Measurements from ENCODE around the gene ACTL8. TPM values are rescaled to one million over a fixed set of nuclear protein-coding genes. Genes with fewer than 3 reads are reported as not detected.

The ACTL8 gene, protein sequence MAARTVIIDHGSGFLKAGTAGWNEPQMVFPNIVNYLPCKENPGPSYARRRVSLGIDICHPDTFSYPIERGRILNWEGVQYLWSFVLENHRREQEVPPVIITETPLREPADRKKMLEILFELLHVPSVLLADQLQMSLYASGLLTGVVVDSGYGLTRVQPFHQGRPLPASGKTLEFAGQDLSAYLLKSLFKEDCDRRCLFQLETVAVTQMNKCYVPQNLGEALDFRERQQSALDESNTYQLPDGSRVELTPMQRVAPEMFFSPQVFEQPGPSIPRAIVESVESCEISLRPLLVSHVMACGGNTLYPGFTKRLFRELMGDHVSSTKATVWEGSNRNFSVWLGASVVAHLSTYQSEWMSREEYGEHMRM
- under 1 TPM in 2 of 4 donors, not detected in 2; 0.03 to 0.12 TPM for polyA plus RNA-seq
- long read RNA-seq, donor 1: 0 reads
- long read RNA-seq, donor 2: 0 reads
- long read RNA-seq, donor 3: 0 reads
- long read RNA-seq, donor 4: 0 reads
- long read RNA-seq, donor 5: 0 reads
- long read RNA-seq, donor 6: 0 reads
- long read RNA-seq, donor 7: 0 reads
- long read RNA-seq, donor 8: 0 reads
- long read RNA-seq, donor 9: 0 reads
- long read RNA-seq, donor 10: 0 reads

GRCh38 chr1:17755120-17755519 is at the start of gene ACTL8:
ACTL8 (plus strand) TSS chr1:17755333; CDS start chr1:17823009, 67,676 bp downstream.
- H3K4me1 ChIP-seq (ENCODE audit: control insufficient read depth in 3 of 3, insufficient read depth in 2 of 3, low read depth in 1 of 3, low read length in 2 of 3): no peaks in the 10 kb centered on the region
- FAIRE-seq: no peak
- peaks cover 0 to 4% (median 0%) of the 10 kb centered on the region in 3 donors for H3K27me3 ChIP-seq (ENCODE audit: control insufficient read depth in 3 of 3, insufficient read depth in 3 of 3, low read length in 3 of 3)
- H3K27ac ChIP-seq (ENCODE audit: low read depth in 1 of 3, low read length in 2 of 3): no peak within 1 kb of the TSS
- WGBS, 3 donors: 59 to 64% (median 64%) methylated on average over 12 of the region's 12 CpGs
- H3K4me3 ChIP-seq (ENCODE audit: low read depth in 1 of 3, low read length in 3 of 3): no peak within 1 kb of the TSS
- H3K36me3 ChIP-seq (ENCODE audit: control insufficient read depth in 3 of 3, insufficient read depth in 2 of 3, low read depth in 1 of 3, low read length in 3 of 3): no peaks in the 10 kb centered on the region
- H3K9me3 ChIP-seq (ENCODE audit: control insufficient read depth in 2 of 2, insufficient read depth in 1 of 2, low read depth in 1 of 2, low read length in 1 of 2): peaks cover 6 to 34% of the 10 kb centered on the region in 2 donors
- DNase-seq: no peak

GRCh38 chr1:17706445-17706844 is 48.7 kb upstream of the ACTL8 start:
- FAIRE-seq (no peak), DNase-seq (no peak)
- no peak overlapping the region for H3K4me3 ChIP-seq (ENCODE audit: low read depth in 1 of 3, low read length in 3 of 3)
- peaks cover 0 to 4% (median 0%) of the 10 kb centered on the region in 3 donors for H3K27me3 ChIP-seq (ENCODE audit: control insufficient read depth in 3 of 3, insufficient read depth in 3 of 3, low read length in 3 of 3)
- H3K4me1 ChIP-seq (ENCODE audit: control insufficient read depth in 3 of 3, insufficient read depth in 2 of 3, low read depth in 1 of 3, low read length in 2 of 3): no peaks in the 10 kb centered on the region
- 70 to 72% (median 70%) methylated on average over 10 of the region's 10 CpGs for WGBS, 3 donors
- peaks cover 0 to 8% of the 10 kb centered on the region in 2 donors for H3K9me3 ChIP-seq (ENCODE audit: control insufficient read depth in 2 of 2, insufficient read depth in 1 of 2, low read depth in 1 of 2, low read length in 1 of 2)
- H3K27ac ChIP-seq (ENCODE audit: low read depth in 1 of 3, low read length in 2 of 3): no peak overlapping the region
- H3K36me3 ChIP-seq (ENCODE audit: control insufficient read depth in 3 of 3, insufficient read depth in 2 of 3, low read depth in 1 of 3, low read length in 3 of 3): no peaks in the 10 kb centered on the region

DNA sequence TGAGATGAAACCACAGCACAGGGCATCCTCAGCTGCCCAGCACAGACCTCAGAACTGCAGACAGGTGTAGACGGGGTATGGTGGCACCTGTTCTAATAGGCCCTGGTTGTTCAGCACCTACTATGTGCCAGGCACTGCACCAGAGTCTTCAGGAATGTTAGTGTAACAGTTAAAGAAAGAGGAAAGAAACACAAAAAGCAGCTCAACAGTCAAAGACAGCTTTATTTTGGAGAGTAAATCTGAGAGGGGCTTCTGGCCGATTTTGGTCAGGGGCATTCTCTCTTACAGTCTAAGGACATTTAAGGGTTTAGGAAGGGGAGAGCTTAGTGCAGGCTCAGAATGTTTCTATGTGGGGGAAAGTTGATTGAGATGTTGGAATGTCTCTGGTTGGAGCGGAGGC is 45.2 kb upstream of the ACTL8 start:
- FAIRE-seq: no peak

GRCh38 chr1:17710889-17711576 is 44.1 kb upstream of the ACTL8 start:
- DNase-seq (no peak), FAIRE-seq (no peak)
- WGBS, 3 donors: 74 to 82% (median 80%) methylated on average over 4 of the region's 4 CpGs
- no peak overlapping the region for H3K4me3 ChIP-seq (ENCODE audit: low read depth in 1 of 3, low read length in 3 of 3)
- peaks cover 0 to 9% of the 10 kb centered on the region in 2 donors for H3K9me3 ChIP-seq (ENCODE audit: control insufficient read depth in 2 of 2, insufficient read depth in 1 of 2, low read depth in 1 of 2, low read length in 1 of 2)
- no peaks in the 10 kb centered on the region for H3K4me1 ChIP-seq (ENCODE audit: control insufficient read depth in 3 of 3, insufficient read depth in 2 of 3, low read depth in 1 of 3, low read length in 2 of 3)
- no peak overlapping the region for H3K27ac ChIP-seq (ENCODE audit: low read depth in 1 of 3, low read length in 2 of 3)
- no peaks in the 10 kb centered on the region for H3K36me3 ChIP-seq (ENCODE audit: control insufficient read depth in 3 of 3, insufficient read depth in 2 of 3, low read depth in 1 of 3, low read length in 3 of 3)
- H3K27me3 ChIP-seq (ENCODE audit: control insufficient read depth in 3 of 3, insufficient read depth in 3 of 3, low read length in 3 of 3): no peaks in the 10 kb centered on the region

More for the DNA sequence above, 45.2 kb upstream of the ACTL8 start:
- H3K4me1 ChIP-seq (ENCODE audit: control insufficient read depth in 3 of 3, insufficient read depth in 2 of 3, low read depth in 1 of 3, low read length in 2 of 3): no peaks in the 10 kb centered on the region
- no peak for DNase-seq
- no peaks in the 10 kb centered on the region for H3K36me3 ChIP-seq (ENCODE audit: control insufficient read depth in 3 of 3, insufficient read depth in 2 of 3, low read depth in 1 of 3, low read length in 3 of 3)
- no peaks in the 10 kb centered on the region for H3K27me3 ChIP-seq (ENCODE audit: control insufficient read depth in 3 of 3, insufficient read depth in 3 of 3, low read length in 3 of 3)
- no peak overlapping the region for H3K4me3 ChIP-seq (ENCODE audit: low read depth in 1 of 3, low read length in 3 of 3)
- no peak overlapping the region for H3K27ac ChIP-seq (ENCODE audit: low read depth in 1 of 3, low read length in 2 of 3)
- WGBS, 3 donors: 84 to 88% (median 87%) methylated on average over 3 of the region's 3 CpGs
- peaks cover 0 to 9% of the 10 kb centered on the region in 2 donors for H3K9me3 ChIP-seq (ENCODE audit: control insufficient read depth in 2 of 2, insufficient read depth in 1 of 2, low read depth in 1 of 2, low read length in 1 of 2)

DNA sequence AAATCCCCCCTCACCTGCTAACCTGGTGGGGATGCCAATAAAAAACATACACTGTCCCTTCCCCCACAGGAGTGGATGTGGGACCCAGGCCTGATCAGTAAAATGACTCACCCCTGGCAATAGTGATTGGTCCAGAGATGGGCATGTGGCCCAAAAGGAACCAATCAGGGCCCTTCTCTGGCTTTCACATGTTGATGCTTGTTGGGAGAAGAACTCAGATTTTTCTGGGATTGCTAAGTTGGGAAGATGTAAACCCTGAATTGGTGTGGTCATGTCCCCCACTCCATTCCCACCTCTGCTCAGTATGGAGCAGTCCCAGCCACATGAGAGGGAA is 43.6 kb upstream of the ACTL8 start:
- DNase-seq (no peak), FAIRE-seq (no peak)
- Histone ChIP-seq H3K27ac (ENCODE audit: low read depth in 1 of 3, low read length in 2 of 3) (no peak overlapping the region), H3K27me3 (ENCODE audit: control insufficient read depth in 3 of 3, insufficient read depth in 3 of 3, low read length in 3 of 3) (no peaks in the 10 kb centered on the region), H3K36me3 (ENCODE audit: control insufficient read depth in 3 of 3, insufficient read depth in 2 of 3, low read depth in 1 of 3, low read length in 3 of 3) (no peaks in the 10 kb centered on the region), H3K9me3 (ENCODE audit: control insufficient read depth in 2 of 2, insufficient read depth in 1 of 2, low read depth in 1 of 2, low read length in 1 of 2) (peaks cover 0 to 9% of the 10 kb centered on the region in 2 donors), H3K4me3 (ENCODE audit: low read depth in 1 of 3, low read length in 3 of 3) (no peak overlapping the region), H3K4me1 (ENCODE audit: control insufficient read depth in 3 of 3, insufficient read depth in 2 of 3, low read depth in 1 of 3, low read length in 2 of 3) (no peaks in the 10 kb centered on the region)

DNA sequence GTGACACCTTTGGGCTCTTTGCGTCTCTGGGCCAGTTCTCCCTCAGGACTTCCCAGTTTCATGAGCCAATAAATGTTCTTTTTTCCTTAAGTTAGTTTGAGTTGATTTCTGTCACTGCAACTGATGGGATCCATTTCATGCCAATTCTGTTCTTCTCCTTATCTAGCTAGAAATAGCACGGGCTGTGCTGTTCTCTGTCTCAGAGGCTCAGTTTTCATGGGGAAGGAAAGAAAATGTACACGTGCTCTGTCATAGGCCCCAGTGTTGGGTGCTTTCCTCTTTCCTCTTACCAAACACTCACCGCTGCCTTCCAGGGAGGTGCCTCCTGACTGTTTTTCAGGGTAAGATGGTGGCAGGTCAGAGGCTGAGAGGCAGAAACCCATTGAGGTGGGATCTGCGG is 43.2 kb upstream of the ACTL8 start:
- WGBS, 3 donors: 79 to 85% (median 80%) methylated on average over 5 of the region's 5 CpGs
- Histone ChIP-seq H3K27me3 (ENCODE audit: control insufficient read depth in 3 of 3, insufficient read depth in 3 of 3, low read length in 3 of 3) (no peaks in the 10 kb centered on the region), H3K9me3 (ENCODE audit: control insufficient read depth in 2 of 2, insufficient read depth in 1 of 2, low read depth in 1 of 2, low read length in 1 of 2) (peaks cover 0 to 9% of the 10 kb centered on the region in 2 donors), H3K4me3 (ENCODE audit: low read depth in 1 of 3, low read length in 3 of 3) (no peak overlapping the region), H3K4me1 (ENCODE audit: control insufficient read depth in 3 of 3, insufficient read depth in 2 of 3, low read depth in 1 of 3, low read length in 2 of 3) (no peaks in the 10 kb centered on the region), H3K36me3 (ENCODE audit: control insufficient read depth in 3 of 3, insufficient read depth in 2 of 3, low read depth in 1 of 3, low read length in 3 of 3) (no peaks in the 10 kb centered on the region), H3K27ac (ENCODE audit: low read depth in 1 of 3, low read length in 2 of 3) (no peak overlapping the region)
- no peak for FAIRE-seq
- no peak for DNase-seq

DNA sequence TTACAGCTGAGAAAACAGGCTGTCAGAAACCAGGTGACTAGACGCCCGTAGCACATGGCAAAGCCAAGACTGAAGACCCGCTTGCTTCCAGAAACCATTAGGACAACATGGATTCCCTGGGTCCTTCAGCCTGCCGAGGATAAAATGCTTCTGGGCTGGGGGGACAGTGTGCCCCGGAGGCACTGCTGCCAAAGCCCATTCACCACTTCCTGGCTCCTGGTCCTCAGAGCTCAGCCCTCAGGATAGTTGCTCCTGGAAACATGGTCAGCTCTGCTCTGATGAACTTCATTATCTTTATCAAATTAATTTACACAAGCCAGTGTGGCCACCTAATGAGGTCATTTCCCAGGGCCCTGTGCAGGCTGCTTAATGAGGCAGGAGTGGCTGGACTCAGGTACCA is 41.1 kb upstream of the ACTL8 start:
- FAIRE-seq: no peak
- Histone ChIP-seq H3K4me3 (ENCODE audit: low read depth in 1 of 3, low read length in 3 of 3) (no peak overlapping the region), H3K4me1 (ENCODE audit: control insufficient read depth in 3 of 3, insufficient read depth in 2 of 3, low read depth in 1 of 3, low read length in 2 of 3) (no peaks in the 10 kb centered on the region), H3K27me3 (ENCODE audit: control insufficient read depth in 3 of 3, insufficient read depth in 3 of 3, low read length in 3 of 3) (no peaks in the 10 kb centered on the region), H3K9me3 (ENCODE audit: control insufficient read depth in 2 of 2, insufficient read depth in 1 of 2, low read depth in 1 of 2, low read length in 1 of 2) (peaks cover 0 to 9% of the 10 kb centered on the region in 2 donors), H3K36me3 (ENCODE audit: control insufficient read depth in 3 of 3, insufficient read depth in 2 of 3, low read depth in 1 of 3, low read length in 3 of 3) (no peaks in the 10 kb centered on the region), H3K27ac (ENCODE audit: low read depth in 1 of 3, low read length in 2 of 3) (no peak overlapping the region)
- WGBS, 3 donors: 75 to 79% (median 75%) methylated on average over 5 of the region's 5 CpGs
- no peak for DNase-seq

GRCh38 chr1:17717594-17718535 is 37.3 kb upstream of the ACTL8 start:
- Histone ChIP-seq H3K27ac (ENCODE audit: low read depth in 1 of 3, low read length in 2 of 3) (no peak overlapping the region), H3K9me3 (ENCODE audit: control insufficient read depth in 2 of 2, insufficient read depth in 1 of 2, low read depth in 1 of 2, low read length in 1 of 2) (no peaks in the 10 kb centered on the region), H3K27me3 (ENCODE audit: control insufficient read depth in 3 of 3, insufficient read depth in 3 of 3, low read length in 3 of 3) (no peaks in the 10 kb centered on the region), H3K4me3 (ENCODE audit: low read depth in 1 of 3, low read length in 3 of 3) (no peak overlapping the region), H3K4me1 (ENCODE audit: control insufficient read depth in 3 of 3, insufficient read depth in 2 of 3, low read depth in 1 of 3, low read length in 2 of 3) (no peaks in the 10 kb centered on the region), H3K36me3 (ENCODE audit: control insufficient read depth in 3 of 3, insufficient read depth in 2 of 3, low read depth in 1 of 3, low read length in 3 of 3) (no peaks in the 10 kb centered on the region)
- DNase-seq (peak in 1 of 2 donors; percentile 9), FAIRE-seq (no peak)
- 66 to 72% (median 68%) methylated on average over 25 of the region's 25 CpGs for WGBS, 3 donors
